ENCODE results near the gene DOC2A. TPM values are rescaled to one million over a fixed set of nuclear protein-coding genes. Genes with fewer than 3 reads are reported as not detected.

The DOC2A gene
- total RNA-seq, 2 experiments from 2014 or later: 0.14 TPM

- Histone ChIP-seq H3K36me3 (ENCODE audit: insufficient read depth, low read length) (peaks cover 29% of the 10 kb centered on the region), H3K27ac (ENCODE audit: low read depth in 1 of 2, low read length in 2 of 2) (no peak overlapping the region), H3K27me3 (ENCODE audit: control insufficient read depth in 1 of 2, insufficient read depth in 2 of 2, low read length in 2 of 2) (peaks cover 1 to 3% of the 10 kb centered on the region in 2 experiments), H3K9me3 (ENCODE audit: control insufficient read depth in 1 of 2, insufficient read depth in 1 of 2, low read length in 2 of 2) (peaks cover 0 to 5% of the 10 kb centered on the region in 2 experiments), H3K4me1 (ENCODE audit: insufficient read depth, low read length) (peaks cover 11% of the 10 kb centered on the region), H3K4me3 (ENCODE audit: low read length) (no peak overlapping the region)
- Mint-ChIP-seq H3K36me3 (ENCODE audit: low read depth) (peaks cover 23% of the 10 kb centered on the region), H3K27ac (no peak overlapping the region), H3K9me3 (no peaks in the 10 kb centered on the region), H3K27me3 (peaks cover 9% of the 10 kb centered on the region), H3K4me1 (ENCODE audit: low read depth) (peaks cover 12% of the 10 kb centered on the region), H3K4me3 (no peak overlapping the region)
- no peak for TF ChIP-seq CTCF (IDR thresholded peaks at IDR 0.05)
- DNase-seq: peak in 1 of 14 experiments; percentile 3
- no peak for ATAC-seq (ENCODE audit: poor library complexity)
- intact Hi-C loops (cut with DNase I, micrococcal nuclease): loop anchor here in 1 of 2 experiments (5.0 kb wide), 1 partner anchor 303 kb away; no protein-coding TSS in a partner anchor
- ChIA-PET CTCF (interaction anchor here (1.2 kb wide), 1 partner anchor 313 kb away, joined by 3 read pairs; no protein-coding TSS in a partner anchor), POLR2A (interaction anchor here (0.6 to 1.6 kb wide), 5 partner anchors 9 to 305 kb away, joined by 3 to 5 read pairs (median 4); partner anchors contain the start of genes INO80E, KCTD13, PAGR1 and TAOK2)
Observed at GRCh38 chr16:30004811-30005242, 6.0 kb downstream of the DOC2A start.

- intact Hi-C loops (cut with DNase I, micrococcal nuclease): no loop called here
Observed at GRCh38 chr16:30004424-30004776, 6.4 kb downstream of the DOC2A start.

GRCh38 chr16:30003670-30004423, 7.0 kb downstream of the DOC2A start:
- ATAC-seq (ENCODE audit: poor library complexity) (no peak), DNase-seq (no peak)
- H3K4me1 ChIP-seq (ENCODE audit: insufficient read depth, low read length): peaks cover 11% of the 10 kb centered on the region
- Mint-ChIP-seq H3K36me3 (ENCODE audit: low read depth) (peaks cover 32% of the 10 kb centered on the region), H3K9me3 (no peaks in the 10 kb centered on the region), H3K27me3 (peaks cover 4% of the 10 kb centered on the region), H3K4me3 (no peak overlapping the region), H3K27ac (peak overlapping the region; percentile 27), H3K4me1 (ENCODE audit: low read depth) (peaks cover 12% of the 10 kb centered on the region)
- no peak overlapping the region for H3K27ac ChIP-seq (ENCODE audit: low read depth in 1 of 2, low read length in 2 of 2)
- peaks cover 0 to 2% of the 10 kb centered on the region in 2 experiments for H3K27me3 ChIP-seq (ENCODE audit: control insufficient read depth in 1 of 2, insufficient read depth in 2 of 2, low read length in 2 of 2)
- H3K36me3 ChIP-seq (ENCODE audit: insufficient read depth, low read length): peaks cover 32% of the 10 kb centered on the region
- H3K9me3 ChIP-seq (ENCODE audit: control insufficient read depth in 1 of 2, insufficient read depth in 1 of 2, low read length in 2 of 2): no peaks in the 10 kb centered on the region
- no peak for TF ChIP-seq CTCF (IDR thresholded peaks at IDR 0.05)
- ChIA-PET CTCF (interaction anchor here (0.6 kb wide), 1 partner anchor 404 kb away, joined by 3 read pairs; no protein-coding TSS in a partner anchor), POLR2A (interaction anchor here (0.6 to 0.9 kb wide), 2 partner anchors 8 to 188 kb away, joined by 3 to 4 read pairs; partner anchors contain the start of genes INO80E and PAGR1)
- intact Hi-C loops (cut with DNase I, micrococcal nuclease): no loop called here
- H3K4me3 ChIP-seq (ENCODE audit: low read length): no peak overlapping the region

More at GRCh38 chr16:30004424-30004776, 6.4 kb downstream of the DOC2A start:
- peaks cover 12% of the 10 kb centered on the region for H3K4me1 Mint-ChIP-seq (ENCODE audit: low read depth)
- no peak overlapping the region for H3K4me3 ChIP-seq (ENCODE audit: low read length)
- peaks cover 31% of the 10 kb centered on the region for H3K36me3 ChIP-seq (ENCODE audit: insufficient read depth, low read length)
- TF ChIP-seq CTCF (IDR thresholded peaks at IDR 0.05): no peak
- H3K27ac Mint-ChIP-seq: no peak overlapping the region
- peaks cover 27% of the 10 kb centered on the region for H3K36me3 Mint-ChIP-seq (ENCODE audit: low read depth)
- H3K27ac ChIP-seq (ENCODE audit: low read depth in 1 of 2, low read length in 2 of 2): no peak overlapping the region
- peaks cover 0 to 2% of the 10 kb centered on the region in 2 experiments for H3K27me3 ChIP-seq (ENCODE audit: control insufficient read depth in 1 of 2, insufficient read depth in 2 of 2, low read length in 2 of 2)
- no peak overlapping the region for H3K4me3 Mint-ChIP-seq
- peaks cover 11% of the 10 kb centered on the region for H3K4me1 ChIP-seq (ENCODE audit: insufficient read depth, low read length)
- no peak for DNase-seq
- H3K27me3 Mint-ChIP-seq: peaks cover 9% of the 10 kb centered on the region
- ChIA-PET CTCF (interaction anchor here (0.6 kb wide), 1 partner anchor 405 kb away, joined by 3 read pairs; no protein-coding TSS in a partner anchor), POLR2A (interaction anchor here (0.6 to 1.6 kb wide), 3 partner anchors 8 to 188 kb away, joined by 3 to 5 read pairs (median 4); partner anchors contain the start of genes INO80E, KCTD13 and PAGR1)
- H3K9me3 ChIP-seq (ENCODE audit: control insufficient read depth in 1 of 2, insufficient read depth in 1 of 2, low read length in 2 of 2): peaks cover 0 to 2% of the 10 kb centered on the region in 2 experiments
- no peaks in the 10 kb centered on the region for H3K9me3 Mint-ChIP-seq
- no peak for ATAC-seq (ENCODE audit: poor library complexity)

All from CD4-positive, alpha-beta T cell (primary cell).